GM18867 (cell line): Measurements from ENCODE around the gene TMPRSS2.

Experiments
- ATAC-seq: cut with Tn5 transposase; IDR thresholded peaks from one replicate; pipeline ENCODE4 v1.9.1; 2021; ENCODE audit warnings: mild to moderate bottlenecking, moderate library complexity; ENCODE audit not compliant: unreplicated experiment

TMPRSS2 gene

GRCh38 chr21:41507521-41508414 is at the start of gene TMPRSS2:
Gene TMPRSS2, minus strand, starts transcription at chr21:41508158. Its CDS starts 10,025 bp downstream, at chr21:41498133.
- ATAC-seq, result no peak

- no peak for ATAC-seq
Measured at GRCh38 chr21:41555057-41555456, 47.1 kb upstream of the TMPRSS2 start.

DNA sequence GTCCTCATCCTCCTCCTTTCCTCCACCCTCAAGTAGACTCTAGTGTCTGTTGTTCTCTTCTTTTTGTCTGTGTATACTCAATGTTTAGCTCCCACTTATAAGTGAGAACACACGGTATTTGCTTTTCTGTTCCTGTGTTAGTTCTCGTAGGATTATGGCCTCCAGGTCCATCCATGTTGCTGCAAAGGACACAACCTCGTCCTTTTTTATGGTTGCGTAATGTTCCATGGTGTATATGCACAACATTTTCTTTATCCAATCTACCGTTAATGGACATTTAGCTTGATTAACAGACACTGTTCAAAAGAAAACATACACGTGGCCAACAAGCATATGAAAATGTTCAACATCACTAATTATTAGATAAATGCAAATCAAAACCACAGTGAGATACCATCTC is 44.3 kb upstream of the TMPRSS2 start:
- no peak for ATAC-seq

DNA sequence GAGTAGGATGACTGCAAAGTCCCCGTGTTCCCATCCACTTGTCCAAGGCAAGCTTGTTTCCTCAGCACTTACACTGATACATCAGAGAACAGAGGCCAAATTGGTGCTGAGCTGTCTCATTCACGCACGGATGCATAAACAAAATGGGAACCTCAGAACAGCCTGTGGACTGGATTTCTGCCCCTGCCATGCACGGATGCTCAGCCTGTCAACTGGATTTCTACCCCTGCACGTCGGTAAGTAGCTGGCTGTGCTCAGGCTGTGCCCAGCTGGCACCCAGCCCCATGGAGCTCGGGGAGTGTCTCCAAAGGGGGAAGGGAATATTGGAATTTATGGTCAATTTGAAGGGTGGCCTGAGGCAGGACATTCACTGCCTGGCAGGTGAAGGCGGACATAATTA is 40.8 kb upstream of the TMPRSS2 start:
- ATAC-seq, result no peak

DNA sequence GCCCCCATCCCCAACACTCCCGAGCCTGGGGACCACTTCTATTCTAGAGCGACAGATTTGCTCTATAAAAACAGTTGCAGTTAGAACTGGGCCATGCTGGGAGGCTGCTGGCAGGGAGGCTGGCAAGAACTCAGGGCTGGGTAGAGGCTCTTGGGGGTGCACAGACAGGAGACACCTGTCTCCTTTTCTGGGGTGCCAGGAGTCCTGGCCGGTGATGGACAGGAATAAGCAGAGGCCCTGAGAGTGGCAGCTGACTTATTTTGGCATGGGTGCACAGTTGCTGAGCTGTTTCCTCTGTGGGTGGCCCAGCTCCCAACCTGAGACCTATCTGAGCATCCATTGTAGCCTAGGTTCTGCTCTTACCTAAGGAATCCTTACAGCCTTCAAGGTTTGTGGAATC is 39.2 kb upstream of the TMPRSS2 start:
- no peak for ATAC-seq

DNA sequence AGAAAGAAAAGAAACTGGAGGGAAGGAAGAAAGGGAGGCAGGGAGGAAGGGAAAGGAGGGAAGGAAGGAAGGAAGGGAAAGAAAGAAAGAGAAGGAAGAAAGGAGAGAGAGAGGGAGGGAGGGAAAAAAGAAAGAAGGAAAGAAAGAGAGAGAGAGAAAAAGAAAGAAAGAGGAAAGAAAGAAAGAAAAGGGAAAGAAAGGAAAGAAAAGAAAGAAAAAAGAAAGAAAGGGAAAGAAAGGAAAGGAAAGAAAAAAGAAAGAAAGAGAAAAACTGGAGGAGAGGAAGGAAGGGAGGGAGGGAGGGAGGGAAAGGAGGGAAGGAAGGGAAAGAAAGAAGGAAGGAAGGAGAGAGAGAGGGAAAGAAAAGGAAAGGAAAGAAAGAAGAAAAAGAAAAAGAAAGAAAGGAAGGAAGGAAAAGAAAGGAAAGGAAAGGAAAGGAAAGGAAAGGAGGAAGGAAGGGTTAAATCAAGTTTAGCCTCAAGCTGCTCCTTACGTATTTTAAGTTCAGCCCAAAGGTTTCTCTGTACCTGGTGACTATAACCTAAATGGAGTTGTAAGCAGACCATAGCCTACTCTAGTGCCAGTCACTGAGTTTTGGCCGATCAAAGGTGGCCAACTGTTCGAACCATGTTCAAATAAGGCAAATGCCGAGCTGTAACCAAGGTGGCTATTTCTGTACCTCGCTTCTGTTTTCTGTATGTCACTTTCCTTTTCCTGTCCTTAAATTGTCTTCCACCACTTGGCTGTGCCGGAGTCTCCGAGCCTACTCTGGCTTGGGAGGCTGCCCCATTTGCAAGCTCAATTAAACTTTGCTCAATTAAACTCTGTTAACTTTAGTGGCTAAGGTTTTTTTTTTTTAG is 37.8 kb upstream of the TMPRSS2 start:
- ATAC-seq, result peak; percentile 48

- ATAC-seq, result no peak
Measured at GRCh38 chr21:41542727-41543126, 34.8 kb upstream of the TMPRSS2 start.

DNA sequence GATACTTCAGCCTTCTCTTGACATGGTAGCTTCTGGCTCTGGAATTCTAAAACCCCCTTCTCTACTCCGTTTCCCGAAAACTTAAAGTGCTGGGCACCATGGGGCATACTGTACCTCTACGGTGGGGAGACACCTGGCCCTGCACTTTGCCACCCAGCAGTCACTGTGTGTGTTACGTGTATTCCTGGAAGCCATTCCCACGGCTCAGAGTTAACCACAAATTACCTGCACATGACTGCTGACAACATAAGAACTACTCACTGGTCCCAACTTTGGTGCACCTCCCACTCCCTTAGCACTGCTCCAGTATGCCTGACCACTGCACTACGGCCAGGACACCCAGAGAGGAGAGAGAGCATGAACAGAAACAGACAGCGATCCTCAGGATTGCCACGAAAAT is 29.4 kb upstream of the TMPRSS2 start:
- ATAC-seq, result no peak

- no peak for ATAC-seq
Measured at GRCh38 chr21:41536827-41537103, 28.8 kb upstream of the TMPRSS2 start.

DNA sequence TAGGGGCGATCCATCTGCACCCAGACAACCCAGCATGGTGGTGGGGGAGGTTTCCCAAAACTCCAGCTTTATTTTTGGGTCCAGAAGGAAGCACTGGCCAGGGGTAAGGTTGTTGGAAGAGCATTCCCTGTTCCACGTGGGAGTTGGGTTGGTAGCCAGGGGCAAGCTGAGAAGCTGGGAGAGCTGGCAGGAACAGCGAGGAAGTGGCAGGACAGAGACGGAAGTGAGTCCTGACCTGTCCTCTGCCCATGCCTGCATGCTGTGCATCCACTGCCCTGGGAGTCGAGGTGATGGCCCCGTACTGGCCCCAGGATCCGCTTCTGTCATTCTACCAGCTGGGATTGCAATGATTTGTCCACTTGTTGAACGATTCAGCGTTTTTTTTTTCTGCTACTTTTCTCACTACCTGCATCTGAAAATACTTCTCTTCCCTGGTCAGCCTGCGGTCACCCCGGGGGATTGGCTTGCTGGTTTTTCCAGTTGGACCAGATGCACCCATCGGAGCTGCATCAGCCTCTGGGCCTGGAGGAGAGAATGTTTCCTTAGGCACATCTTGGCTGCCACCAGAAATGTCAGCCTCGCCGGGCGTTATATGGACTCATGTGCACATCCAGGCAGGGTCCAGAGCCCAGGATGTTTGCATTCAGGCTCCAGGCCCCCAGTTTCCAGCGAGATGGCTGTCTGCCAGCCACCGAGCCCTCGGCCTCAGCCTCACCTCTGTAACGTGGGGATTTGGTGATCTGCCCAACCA is 28.3 kb upstream of the TMPRSS2 start:
- ATAC-seq, result no peak

- no peak for ATAC-seq
Measured at GRCh38 chr21:41530366-41530765, 22.4 kb upstream of the TMPRSS2 start.

DNA sequence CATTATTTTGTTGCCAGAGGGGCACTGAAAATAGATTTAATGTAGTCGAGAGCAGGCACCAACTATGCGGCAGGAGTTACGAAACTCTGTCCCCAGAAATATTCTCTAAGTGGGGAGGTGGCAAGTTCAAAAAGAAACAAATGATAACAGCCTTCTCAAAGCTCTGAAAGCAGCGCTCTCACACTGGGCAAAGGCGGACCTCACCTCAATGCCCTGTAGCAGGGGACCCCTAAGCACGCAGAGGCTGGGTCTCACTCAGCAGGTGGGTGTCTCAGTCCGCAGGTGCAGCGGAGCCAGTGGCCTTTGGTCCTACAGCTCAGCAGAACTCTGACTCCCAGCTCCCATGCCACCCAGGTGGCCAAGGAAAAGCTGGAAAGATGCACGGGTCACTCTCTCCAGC is 21.8 kb upstream of the TMPRSS2 start:
- no peak for ATAC-seq

DNA sequence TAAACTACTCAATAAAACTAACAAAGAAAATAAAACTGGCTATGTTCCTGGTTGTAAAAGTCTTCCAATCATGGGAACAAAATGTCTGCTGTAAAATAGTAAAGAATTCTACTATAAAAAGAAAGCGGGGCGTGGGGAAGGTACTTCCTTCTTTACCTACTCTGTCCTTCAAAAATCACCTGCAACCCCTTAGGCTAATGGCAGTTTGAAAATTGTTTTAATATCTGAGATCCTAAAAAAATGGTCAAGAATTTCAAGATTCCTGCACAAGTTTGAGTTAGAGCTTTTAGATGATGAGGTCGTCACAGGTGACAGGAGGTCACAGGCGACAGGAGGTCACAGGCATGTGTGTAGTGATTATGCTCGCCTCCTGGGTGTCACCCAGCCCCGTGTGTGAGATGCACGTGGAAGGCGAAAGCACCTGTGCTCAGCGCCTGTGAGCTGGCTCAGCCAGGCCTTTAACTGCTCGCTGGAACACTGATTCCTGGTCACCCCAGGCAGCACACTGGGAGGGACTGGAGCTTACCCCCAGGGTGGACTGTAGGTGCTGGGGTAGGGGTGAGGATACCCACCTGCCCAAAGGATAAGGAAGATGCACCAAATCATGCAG is 18.6 kb upstream of the TMPRSS2 start:
- no peak for ATAC-seq

DNA sequence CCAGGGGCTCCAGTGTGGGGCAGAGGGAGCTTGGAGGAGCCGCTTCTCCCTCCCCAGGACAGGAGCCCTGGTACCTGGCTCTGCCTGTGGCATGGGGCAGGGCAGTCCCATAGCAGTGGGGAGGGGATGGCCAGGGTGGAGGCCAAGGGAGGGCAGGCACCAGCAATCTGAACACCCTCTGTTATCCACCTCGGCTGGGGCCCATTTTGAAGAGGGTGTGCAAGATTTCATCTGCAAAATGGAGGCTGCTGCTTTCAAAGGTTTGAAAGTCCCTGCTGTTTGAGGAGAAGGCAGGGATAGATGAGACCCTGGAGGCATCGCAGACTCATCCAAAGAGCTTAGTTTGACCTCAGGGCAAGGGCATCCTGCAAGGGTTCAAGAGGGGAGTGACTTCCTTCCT is 15.2 kb upstream of the TMPRSS2 start:
- ATAC-seq, result no peak

DNA sequence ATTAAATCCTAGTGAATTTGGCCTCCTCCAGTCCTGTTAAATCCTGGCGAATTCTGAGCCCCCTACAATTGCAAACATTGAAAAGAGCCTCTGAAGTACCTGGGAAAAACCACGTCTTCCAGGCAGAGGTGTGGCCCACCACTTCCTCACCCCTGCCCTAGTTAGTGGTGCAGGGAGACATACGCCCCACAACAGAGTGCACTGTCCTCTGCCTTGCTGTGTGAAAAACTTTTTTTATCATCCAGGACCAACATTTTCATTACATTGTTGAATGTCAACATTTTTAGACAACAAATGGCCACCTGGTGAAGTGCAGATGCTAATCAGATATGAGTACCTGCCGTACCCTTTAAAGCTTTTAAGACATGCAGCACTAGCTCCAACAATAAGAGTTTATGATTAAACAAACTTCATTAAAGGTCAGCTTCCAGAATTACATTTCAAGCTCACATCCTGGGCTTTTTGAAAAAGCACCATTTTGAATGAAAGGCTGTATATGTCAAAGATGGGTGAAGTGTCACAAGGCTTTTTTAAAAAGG is 13.6 kb upstream of the TMPRSS2 start:
- ATAC-seq, result no peak

DNA sequence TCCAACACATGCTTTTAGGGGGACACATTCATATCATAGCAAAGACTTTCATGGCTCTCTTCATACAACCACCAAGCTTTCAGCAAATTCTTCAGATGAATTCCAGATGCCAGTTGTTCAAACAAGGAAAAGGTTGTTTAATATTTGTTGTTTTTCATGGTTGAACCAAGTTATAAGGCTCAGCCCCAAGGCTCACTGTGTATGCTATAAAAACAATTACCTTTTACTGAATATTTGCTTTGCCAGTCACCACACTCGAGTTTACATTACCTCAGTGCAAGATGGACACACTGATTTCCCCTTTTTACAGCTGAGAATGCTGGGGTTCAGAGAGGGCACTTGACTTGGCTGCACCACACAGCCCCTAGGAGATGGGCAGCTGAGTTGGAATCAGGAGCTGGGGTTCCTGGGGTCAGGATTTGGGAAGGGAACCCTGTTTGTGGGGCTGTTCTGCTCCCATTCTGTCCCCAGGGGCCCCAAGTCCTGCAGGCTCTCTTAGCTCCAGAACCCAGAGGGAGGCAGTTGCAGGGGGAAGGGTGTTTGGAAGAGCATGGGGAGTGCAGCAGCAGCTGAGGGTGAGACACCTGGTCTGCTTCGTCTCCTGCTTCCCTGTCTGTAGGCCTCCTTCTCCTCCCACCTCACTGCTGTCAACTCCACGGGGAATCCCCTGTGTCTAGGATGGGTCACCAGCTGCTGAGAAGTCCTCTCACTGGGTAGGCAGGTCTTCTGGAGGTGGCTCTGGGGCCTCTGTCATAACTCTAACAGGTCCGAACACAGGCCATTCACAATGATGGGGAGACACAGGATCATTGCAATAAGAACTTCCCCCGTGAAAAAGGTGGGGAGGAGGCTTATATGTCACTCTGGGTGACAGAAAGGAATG is 12.8 kb upstream of the TMPRSS2 start:
- ATAC-seq, result no peak

DNA sequence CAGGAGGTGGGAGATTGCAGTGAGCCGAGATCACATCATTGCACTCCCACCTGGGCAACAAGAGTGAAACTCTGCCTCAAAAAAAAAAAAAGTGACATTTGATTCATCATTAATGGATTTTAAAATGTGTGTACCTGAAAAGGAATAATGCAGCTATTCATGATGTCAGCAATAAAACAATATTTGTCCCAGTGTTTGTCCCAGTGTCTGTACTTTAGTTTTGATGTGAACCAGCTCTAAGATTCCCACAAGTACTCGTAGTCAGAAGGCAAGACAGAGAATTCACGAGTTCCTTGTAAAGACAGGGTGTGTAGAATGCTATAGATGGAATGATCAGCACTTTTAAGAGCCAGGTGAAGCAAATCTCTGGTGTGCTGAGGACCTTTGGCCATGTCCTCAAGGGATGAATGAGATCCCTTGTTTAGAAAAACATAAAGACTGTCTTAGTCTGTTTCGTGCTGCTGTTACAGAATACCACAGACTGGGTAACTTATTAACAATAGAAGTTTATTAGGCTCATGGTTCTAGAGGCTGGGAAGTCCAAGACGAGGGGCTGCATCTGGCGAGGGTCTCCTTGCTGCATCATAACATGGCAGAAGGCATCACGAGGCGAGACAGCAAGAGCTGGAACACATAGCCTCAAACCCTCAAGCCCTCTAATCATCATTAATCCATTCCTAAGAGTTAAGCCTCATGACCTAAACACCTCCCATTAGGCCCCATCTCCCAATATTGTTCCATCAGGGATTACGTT is 12.0 kb upstream of the TMPRSS2 start:
- no peak for ATAC-seq

- no peak for ATAC-seq
Measured at GRCh38 chr21:41518757-41519156, 10.8 kb upstream of the TMPRSS2 start.

DNA sequence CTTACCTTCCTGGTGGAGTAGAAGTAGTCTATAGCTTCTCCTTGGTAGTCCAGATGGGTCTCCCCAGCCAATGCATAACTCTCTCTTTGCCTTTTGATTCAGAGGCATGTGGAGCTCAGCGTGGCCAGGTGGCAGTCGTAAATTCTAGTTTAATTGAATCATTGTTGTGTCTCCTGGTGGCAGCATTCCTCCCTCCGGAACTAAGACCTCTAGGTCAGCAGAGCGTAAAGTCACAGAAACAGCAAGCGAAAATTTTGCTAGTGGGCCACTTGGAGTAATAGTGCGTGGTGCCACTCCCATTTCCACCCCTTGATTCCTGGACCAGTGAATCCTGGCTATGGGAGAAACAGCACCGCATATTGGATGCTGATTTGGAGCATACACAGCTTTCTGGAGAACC is 3.9 kb upstream of the TMPRSS2 start:
- no peak for ATAC-seq
